DMS 273 (cell line): ENCODE results near the gene ZNF608.

Source experiments
- DNase-seq: peaks from one replicate; lab custom pipeline; 2025; ENCODE audit not compliant: unreplicated experiment; lab: John Stamatoyannopoulos, UW

The ZNF608 gene

DNA sequence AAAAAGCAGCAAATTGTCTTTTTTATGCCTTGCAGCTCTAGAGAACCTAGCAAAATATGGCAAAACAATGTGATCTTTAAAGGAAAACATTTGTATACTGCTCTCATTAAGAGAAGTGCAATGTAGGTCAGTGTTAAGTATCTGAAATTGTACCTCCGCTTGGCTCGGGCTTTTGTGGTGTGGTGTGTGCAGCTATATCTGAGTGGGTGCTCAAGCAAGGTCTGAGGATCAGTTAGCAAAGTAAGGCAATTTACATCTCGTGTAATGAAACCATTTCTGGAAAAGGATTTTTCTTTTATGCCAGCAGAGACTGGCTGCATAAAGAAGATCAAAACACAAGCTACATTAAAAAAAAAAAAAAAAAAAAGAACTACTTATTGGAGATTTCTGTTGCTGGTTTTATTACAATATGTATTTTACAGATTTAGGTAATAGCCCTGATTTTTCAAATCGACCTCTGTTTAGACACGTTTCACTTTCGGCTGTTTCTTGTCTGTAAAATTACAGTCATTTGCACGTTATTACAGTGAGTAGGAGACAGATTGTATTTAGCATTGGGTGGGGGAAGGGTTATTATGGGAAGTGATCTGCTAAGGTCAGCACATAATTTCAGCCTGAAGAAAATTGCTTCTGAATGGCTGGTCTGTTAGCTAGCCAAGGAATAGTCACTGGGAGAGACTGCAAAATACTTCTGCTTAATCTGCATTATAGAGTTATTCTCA lies 7.9 kb upstream of the ZNF608 start:
- peak; percentile 89 for DNase-seq

DNA sequence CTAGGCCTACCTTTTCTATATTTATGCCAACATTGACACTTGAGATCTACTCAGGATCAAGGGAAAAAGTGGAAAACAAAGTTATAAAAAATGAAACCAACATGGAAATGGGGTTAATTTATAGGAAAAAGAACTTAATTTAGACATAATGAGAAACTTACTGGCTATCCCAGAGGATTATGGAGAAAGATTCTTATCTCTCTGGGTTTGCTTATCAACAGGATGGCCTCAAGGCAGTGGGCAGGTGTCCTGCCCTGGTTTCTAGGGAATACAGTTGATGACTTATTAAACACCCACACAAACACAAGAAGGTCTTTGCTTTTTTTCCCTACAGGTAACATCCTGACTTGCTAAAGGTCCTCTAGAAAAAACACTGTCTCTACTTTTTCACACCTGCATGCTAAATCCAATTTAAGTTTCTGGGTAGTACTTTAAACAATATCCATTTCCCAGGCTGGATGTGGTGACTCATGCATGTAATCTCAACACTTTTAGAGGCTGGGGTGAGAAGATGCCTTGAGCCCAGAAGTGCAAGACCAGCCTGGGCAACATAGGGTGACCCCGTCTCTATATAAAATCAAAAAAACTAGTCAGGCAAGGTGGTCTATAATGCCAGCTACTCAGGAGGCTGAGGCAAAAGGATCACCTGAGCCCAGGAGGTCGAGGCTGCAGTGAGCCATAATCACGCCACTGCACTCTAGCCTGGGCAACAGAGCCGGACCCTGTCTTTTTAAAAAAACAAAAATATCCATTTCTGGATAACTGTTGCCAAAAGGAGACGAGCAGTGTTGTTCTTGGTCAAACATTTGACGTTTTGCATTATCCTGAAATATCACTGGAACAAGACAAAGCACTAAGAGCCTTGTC lies 6.6 kb upstream of the ZNF608 start:
- no peak for DNase-seq

DNA sequence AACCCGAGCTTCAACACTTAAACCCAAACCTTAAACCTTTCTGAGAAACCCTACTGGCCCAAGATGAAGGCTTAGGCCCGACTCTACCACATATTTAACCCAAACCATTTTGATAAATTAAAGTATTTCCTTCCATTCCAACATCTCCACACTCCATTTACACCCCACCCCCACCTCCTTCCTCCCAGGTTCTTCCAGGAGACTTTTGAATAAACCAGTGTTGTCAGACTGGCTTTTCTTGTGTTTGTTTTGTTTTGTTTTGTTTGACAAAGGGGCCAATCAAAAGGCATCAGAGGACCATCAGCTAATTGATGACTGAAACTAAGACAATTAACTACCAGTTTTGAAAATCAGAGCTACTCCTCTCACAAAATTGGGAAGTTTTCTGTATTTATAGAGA lies 4.6 kb upstream of the ZNF608 start:
- no peak for DNase-seq

DNA sequence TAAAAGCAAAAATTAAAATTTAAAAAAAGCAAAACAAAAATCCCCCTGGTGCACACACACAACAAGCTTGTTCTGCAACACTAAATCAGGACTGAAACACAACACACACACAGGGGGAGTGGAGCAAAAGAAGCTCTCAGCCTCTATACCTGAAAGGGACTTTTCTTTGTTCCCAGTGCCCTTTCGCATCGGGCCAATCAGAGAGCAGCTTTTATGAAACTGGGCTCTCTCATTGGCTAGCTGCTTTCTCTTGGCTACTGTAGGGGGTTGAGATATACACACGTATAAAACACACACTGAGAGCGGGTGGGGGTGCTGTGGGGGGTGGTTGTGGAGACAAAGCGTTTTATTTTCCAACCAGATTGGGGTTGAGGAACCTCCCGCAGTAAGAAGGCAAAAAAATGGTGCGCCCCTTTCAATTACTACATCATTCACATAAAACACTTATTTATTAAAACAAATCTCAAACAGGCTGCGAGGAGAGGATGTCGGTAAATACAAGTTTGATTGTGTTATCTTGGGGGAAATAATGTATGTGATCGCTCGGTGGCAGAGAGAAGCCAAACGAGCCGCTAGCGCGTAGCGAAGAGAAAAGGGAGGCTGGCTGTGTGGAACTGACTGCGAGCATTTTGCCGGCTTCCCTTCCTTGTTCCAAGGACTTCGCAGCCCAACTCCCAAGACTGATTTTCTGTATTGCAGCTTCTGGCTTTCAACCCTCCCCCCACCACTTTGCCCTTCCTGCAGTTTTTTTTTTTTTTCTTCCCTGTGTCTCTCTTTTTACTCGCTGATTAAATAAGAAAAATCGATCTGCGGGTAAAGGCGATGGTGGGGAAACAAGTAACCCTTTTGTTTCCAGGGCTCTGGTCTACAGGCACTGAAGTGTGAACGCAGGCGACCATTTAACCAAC lies 2.5 kb upstream of the ZNF608 start:
- peak; percentile 97 for DNase-seq

DNA sequence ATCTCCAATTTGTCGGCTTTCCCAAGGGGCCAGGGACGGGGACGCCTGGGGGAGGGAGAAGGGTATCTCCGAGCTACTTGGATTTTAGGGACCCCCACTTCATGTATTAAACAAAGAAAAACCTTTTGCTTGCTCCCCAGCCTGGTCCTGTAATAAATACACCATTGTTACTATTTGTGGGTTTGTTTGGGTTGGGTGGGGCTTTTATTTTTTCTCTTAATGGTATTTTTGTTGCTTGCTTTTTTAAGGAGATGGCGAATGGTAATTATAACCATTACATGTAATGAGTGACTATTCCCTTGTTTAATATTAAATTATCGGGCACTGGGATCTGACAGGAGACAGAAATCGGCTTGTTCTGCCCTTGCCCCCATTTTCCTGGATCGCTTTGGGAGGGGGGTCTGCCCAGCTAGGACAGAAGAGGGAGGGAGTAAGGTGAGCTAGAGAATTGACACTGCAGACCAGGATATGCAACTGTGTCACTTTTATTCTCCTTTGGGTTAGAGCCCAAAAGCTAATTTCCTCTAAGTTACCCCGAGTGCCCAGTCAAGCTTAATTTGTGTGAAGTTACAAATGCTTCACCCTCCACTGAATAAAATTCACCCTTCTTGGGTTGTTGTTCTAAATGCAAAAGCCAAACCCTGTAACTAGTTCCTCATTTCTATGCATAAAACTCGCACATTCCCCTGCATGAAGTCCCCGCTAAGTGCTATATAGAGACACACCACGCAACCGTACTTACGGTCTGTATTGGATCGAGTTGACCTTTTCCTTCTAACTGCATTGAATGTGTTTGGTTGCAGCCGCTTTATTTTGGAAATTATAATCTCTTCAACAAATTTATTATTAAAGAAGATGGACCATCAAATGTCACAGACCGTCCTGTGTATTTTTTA lies 1.6 kb upstream of the ZNF608 start:
- peak; percentile 79 for DNase-seq

DNA sequence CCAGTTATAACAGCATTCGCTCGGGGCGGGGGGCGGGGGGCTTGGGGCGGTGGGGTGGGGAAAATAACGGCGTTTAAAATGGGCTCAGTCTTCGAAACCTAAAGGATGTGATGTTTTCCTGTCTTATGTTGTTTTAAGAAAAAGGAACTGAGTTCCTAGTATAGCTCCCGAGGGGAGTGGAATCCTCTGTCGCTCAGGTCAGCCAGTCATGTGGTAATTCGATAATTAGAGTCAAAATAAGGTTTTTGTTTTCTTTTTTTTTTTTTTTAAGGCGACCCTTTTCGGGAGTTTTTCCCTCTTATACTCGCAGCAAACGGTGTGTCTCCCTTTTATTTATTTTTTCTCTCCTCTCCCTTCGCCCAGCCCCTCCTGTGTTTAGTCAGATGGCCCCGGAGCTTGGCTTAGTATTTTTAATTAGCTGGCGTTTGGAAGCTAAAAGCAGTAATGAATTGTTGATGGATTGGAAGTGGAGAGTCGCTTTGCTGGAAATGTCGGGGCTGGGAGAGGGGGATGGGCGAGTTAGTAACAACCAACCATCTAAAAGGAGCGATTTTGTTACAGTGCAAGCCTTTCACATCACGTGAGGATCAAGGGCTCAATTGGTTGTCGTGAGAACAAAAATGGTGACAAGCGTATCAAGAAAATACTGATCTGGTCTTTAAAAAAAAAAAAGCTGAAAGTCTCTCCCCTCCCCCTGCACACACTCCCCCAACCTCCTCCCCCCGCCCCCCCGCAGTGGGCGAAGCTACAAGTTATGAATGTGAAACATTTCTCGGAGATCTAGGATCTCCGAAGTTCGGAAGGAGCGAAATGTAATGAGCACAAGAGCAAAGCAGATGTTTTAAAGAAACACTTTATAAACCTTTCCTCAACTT lies 714 bp upstream of the ZNF608 start:
- DNase-seq = peak; percentile 97

DNA sequence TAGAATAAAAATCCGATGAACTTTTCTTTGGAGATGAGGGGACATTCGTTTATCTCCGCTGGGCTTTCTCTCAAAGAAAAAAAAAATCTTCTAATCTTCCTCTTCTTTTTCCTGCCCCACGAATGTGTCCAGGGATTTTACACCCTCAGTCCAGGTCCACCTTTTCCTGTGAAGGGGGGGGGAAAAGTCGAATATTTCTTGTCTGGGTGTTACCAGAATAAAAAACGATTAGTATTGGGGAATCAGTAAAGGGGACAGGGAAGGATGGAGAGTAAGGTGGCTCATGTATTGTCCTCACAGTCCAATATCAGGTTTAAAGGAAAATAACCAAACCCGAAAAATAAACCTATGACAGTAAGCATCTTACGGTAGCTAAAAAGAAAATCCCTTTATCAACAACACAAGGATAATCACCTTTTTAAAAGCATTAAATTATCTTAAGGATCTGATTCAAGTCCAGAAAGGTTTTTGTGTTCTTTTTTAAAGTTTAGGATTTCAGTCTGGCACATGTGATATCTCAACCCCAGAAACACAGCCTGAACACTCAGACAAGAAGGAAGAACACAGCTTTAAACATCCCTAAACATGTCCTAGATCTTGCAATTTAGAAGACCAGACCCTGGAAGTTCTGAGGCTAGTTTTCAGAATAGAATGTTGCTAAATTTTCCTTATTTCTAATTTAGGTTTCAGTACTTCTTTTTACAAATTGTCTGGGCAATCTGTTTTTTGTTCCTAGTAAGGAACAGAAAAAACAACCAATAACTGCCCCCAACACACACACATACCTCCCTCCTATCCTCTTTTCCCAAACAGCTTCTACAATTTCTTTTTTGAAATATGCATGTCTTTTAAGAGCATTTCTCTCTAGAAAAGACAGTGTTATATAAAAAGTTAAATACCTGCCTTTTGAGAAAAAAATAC lies 1.2 kb downstream of the ZNF608 start:
- no peak for DNase-seq

DNA sequence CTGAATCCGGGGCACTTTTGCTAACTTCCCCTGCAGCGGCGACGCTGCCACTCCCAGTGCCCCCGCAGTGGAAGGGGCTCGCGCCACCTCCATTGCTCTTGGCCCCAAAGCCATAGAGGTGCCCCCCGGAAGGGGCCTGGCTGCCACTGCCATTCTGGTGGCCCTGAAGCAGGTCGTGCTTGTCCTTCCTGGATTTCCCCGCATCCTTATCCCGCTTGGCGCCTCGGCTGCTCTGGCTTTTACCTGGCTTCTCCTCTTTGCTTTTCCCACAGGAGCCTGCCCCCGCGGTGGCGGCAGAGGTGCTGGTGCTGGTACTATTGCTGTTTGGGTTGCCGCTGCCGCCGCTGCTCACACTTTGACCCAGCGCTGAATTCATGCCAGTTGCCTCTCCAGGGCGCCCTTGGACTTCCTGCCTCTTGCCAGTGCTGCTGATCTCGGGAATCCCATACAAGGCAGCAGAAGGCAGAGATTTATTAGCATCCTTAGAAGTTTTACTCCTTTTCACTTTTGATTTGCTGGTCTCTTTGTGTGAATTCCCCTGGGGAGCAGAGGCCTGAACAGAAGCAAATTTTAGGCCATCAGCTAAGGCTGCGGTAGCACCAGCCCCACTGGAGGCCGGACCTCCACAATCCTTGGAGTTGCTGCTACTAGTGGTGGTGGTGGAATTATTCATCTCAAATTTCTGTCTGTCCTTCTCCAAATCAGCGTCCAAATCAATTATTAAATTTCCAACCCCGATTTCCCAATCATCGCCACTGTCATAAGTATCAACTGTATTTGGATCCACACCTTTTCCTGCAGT lies 2.1 kb downstream of the ZNF608 start:
- peak; percentile 80 for DNase-seq

DNA sequence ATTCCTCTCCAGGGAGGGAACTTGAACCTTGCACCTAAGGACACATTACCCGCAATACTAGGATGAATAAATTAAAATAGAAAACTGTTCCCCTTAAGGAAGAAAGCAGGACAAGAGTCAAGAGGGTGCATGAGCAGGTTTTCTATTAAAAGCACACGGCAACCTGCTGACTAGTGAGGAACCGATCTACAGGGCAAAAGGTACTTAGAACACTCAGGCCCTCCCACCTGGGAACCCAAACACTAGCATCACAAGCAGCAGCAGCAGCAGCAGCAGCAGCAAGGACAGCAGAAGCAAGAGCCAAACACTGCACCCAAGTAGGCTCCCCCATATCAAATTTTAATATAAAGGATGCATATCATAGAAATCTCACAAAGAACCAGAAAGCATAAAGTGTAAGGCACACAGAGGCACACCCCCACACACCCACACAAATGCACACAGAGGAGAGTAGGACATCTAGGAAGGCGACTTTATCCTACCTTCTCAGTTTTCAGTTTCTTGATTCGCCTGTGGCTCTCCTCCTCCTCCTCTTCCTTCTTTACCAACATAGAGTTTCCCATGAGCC lies 2.8 kb downstream of the ZNF608 start:
- DNase-seq = peak; percentile 55

DNA sequence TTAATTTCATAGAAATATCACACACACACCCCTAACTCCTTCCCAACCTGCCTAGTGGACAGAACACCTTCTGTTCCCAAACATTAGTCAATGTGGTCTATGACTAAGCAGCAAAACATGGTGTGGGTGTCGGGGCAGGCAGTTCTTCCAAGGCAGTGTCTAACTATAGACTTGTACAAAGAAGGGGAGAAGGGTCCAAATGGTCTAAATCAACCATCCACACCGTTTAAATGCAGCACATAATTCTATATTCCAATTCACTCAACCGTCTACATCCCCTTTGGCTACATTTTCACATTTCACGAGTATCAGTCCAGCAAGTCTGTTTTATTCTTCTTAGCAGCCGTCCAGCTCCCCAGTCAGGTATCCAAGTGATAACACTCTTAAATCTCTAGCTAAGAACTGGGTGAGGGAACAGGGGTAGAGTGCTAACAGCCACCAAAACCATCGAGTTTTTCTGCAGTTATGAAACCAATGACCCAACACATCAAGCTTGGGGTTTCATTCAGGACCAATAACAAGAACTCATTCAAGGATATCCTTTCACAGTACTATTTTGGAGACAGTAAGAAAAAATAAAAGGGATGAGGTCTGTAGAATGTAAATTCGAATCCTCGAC lies 3.3 kb downstream of the ZNF608 start:
- DNase-seq = peak; percentile 64

DNA sequence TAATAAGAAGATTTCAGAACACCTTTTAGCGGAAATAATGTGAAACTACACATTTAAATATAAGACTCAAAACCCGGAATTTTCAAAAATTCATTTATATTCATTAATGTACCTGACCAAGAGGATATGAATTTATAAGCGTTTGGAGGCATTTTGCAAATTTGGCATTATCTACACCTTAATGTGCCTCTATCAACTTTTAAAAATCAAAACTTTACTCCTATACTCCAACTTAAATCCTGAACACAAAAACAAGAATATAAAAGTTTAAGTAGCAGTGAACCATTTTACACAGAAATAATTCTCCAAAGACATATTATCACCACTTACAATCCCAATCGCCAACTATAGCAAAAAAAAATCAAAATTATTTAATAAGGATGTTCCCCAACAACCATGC lies 3.9 kb downstream of the ZNF608 start:
- no peak for DNase-seq

DNA sequence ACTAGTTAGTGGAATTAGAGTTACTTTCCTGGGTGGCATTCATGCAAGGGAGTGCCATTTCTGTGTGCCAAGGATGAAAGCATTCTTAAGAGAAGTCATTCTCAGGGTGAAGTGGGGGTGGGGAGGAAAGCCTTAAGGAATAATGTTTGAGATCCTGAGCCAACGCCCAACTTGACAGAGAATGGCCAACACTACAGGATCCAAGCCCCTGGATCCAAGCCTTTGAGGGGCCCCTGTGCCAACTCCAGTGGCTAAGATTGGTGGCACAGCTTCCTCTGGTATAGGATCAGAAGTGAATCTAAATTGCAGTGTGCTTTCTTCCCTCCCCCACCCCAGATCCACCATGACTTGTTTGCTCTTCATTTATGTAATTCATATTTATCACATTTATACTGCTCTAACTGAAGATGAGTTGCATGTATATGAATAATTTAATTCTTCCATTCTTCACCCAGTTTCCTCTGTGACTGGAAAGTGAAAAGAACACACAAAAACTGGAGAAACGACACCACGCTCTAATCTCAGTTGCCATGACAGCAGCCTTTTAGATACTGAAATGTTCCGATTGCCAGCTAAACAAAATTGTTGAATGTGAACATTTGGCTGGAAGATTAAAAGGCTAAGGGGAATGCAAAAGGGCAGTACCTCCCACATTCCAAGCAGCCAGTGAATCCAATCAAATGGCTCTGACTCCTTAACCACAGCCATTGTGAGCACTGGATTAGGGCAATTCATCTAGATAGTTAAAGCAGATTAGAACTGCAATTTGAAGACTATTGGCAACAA lies 4.5 kb downstream of the ZNF608 start:
- DNase-seq = peak; percentile 84

DNA sequence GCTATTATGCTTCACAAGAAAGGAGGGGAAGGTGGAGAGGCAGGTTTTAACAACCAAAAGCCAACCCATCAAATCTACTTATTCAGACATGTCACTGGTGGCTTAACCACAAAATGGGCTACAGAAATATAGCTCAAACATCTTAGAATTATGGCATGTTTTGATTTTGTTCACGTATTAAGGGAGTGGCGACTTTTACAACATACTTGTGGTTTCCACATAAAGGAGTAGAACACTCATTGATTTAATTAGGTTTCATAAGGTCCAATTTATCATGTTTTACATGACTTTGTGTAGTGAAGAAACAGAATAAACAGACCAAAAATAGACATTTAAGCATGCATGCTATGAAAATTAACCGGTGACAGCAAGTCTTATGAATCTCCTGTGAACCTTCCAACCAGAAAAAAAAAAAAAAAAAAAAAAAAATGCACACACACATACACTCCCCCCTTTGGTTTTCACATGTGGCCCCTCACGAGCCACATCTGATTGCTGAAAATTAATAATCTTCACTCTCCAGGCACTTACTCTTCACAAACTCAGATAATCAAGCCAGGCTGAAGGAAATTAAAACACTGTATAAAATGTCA lies 5.4 kb downstream of the ZNF608 start:
- no peak for DNase-seq

DNA sequence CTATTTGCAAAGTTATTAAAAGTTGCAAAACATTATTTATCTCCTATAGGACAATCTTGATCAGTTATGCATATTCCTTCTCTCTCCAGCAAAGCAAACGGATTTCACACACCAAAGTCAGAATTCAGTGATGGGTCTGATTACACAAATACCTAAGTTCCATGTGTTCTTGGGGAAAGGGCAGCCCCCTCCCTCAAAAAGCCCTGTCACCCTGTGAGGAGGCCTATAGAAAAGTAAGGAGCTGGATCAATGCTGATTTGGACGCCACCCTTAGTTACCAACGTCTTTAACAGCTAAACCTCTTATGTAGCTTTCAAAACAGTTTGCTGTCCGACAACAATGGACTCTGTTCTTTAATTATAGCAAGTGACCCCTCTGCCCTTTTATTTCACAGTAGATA lies 6.4 kb downstream of the ZNF608 start:
- DNase-seq = no peak

DNA sequence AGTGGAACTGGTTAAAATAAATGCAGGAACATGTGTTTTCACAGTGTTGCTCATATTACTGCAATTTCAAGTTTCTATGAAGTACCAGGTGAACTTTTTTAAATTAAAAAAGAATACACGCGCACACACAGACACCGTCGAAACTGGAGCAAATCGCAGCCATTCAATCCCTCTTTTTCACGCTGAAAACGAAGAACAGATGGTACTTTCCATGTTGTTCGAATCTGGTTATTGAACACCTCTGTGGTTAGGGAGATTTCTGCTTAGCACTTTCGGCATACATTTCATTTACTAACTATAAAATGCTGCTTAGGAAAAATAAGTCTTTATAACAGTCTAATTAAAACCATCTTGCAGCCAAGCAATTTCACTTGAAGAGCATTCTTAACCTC lies 6.8 kb downstream of the ZNF608 start:
- peak; percentile 61 for DNase-seq
